GM12878 (cell line): Measurements from ENCODE around the gene APOA4. TPM values are rescaled to one million over a fixed set of nuclear protein-coding genes. Genes with fewer than 3 reads are reported as not detected.

Experiments used
- ATAC-seq: fragments of 200-7000 bp; cut with Tn5 transposase; 3 replicates; pipeline ENCODE4 v1.9.1; 2020; ENCODE audit warnings: mild to moderate bottlenecking, moderate library complexity
- BruUV-seq: library from RNA; stranded (reverse); fragments of 400-500 nt; replicated peaks from 2 replicates; lab custom pipeline; 2021; lab: Mats Ljungman, UMichigan
- CTCF ChIA-PET: fragments of 300-600 bp; sonication (Branson Sonifier 250); formaldehyde crosslinking; extraction: SDS; loops from one replicate; lab custom pipeline; 2021; ENCODE audit warnings: inconsistent platforms; lab: Yijun Ruan, JAX
- POLR2A ChIA-PET: fragments of 350-600 bp; formaldehyde crosslinking; extraction: SDS; loops from one replicate; lab custom pipeline; 2021; ENCODE audit warnings: inconsistent platforms; lab: Charles Lee
- RAD21 ChIA-PET: fragments of 300-600 bp; sonication (Branson Sonifier 250); formaldehyde crosslinking; loops from one replicate; lab custom pipeline; 2023; ENCODE audit warnings: antibody characterized with exemption; ENCODE audit not compliant: unreplicated experiment; lab: Charles Lee
- SMC1A ChIA-PET: fragments of 300-600 bp; sonication (Branson Sonifier 250); formaldehyde crosslinking; loops from one replicate; lab custom pipeline; 2023; ENCODE audit not compliant: unreplicated experiment, uncharacterized antibody; lab: Charles Lee
- DNase-seq: peaks from one replicate; pipeline ENCODE4 v3.0.0-alpha.2; 2011; ENCODE audit warnings: low read depth, low spot score
- FAIRE-seq: peaks from 3 replicates; lab custom pipeline; 2011; peaks lifted over from hg19 to GRCh38; lab: Jason Lieb, UNC
- H2AFZ ChIP-seq: 2 replicates; pipeline ENCODE4 v1.6.0; 2011; ENCODE audit warnings: low read depth, low read length, control low read depth; ENCODE audit not compliant: control insufficient read depth
- H3K27ac ChIP-seq: 2 replicates; pipeline ENCODE4 v1.5.1; 2011; ENCODE audit warnings: control low read depth; ENCODE audit not compliant: control insufficient read depth, insufficient read depth
- H3K27me3 ChIP-seq, 2 experiments: replicated peaks in 1 of 2; 2 replicates each; pipeline versions ENCODE4 v1.6.0 to v1.6.1; 2011; ENCODE audit warnings: low read length in 1 of 2; ENCODE audit not compliant: control insufficient read depth in 2 of 2, insufficient read depth in 2 of 2
- H3K36me3 ChIP-seq, 2 experiments: 2 replicates each; pipeline ENCODE4 v1.5.1; 2011; ENCODE audit warnings: low read length in 1 of 2; ENCODE audit not compliant: control insufficient read depth in 2 of 2, insufficient read depth in 2 of 2
- H3K4me1 ChIP-seq: 2 replicates; pipeline ENCODE4 v1.6.1; 2011; ENCODE audit warnings: mild to moderate bottlenecking, low read length, moderate library complexity, mixed read lengths; ENCODE audit not compliant: control insufficient read depth, insufficient read depth
- H3K4me2 ChIP-seq: 2 replicates; pipeline ENCODE4 v1.6.0; 2011; ENCODE audit warnings: control low read depth; ENCODE audit not compliant: control insufficient read depth, insufficient read depth
- H3K4me3 ChIP-seq: fragments of 200-600 bp; sonication (generic); 2 replicates; pipeline ENCODE4 v1.5.1; 2016
- H3K79me2 ChIP-seq: 2 replicates; pipeline ENCODE4 v1.6.0; 2011; ENCODE audit warnings: low read length; ENCODE audit not compliant: control insufficient read depth, insufficient read depth
- H3K9ac ChIP-seq: 2 replicates; pipeline ENCODE4 v1.8.0; 2011; ENCODE audit warnings: low read length, control low read depth, mixed read lengths; ENCODE audit not compliant: control insufficient read depth, insufficient read depth
- H3K9me3 ChIP-seq: replicated peaks from 3 replicates; pipeline ENCODE4 v1.5.1; 2011; ENCODE audit warnings: mild to moderate bottlenecking, low read length; ENCODE audit not compliant: control insufficient read depth, insufficient read depth
- H4K20me1 ChIP-seq: 2 replicates; pipeline ENCODE4 v1.6.0; 2011; ENCODE audit not compliant: control insufficient read depth, insufficient read depth
- JUND ChIP-seq: IDR thresholded peaks from 2 replicates; pipeline ENCODE4 v1.6.1; 2012; ENCODE audit warnings: low read depth, mild to moderate bottlenecking, low read length, improper control_type of control experiment, moderate library complexity
- MEF2A ChIP-seq: IDR thresholded peaks from 2 replicates; pipeline ENCODE4 v1.6.1; 2011; ENCODE audit warnings: low read depth, mild to moderate bottlenecking, low read length, moderate library complexity; ENCODE audit not compliant: insufficient read depth
- RAD21 ChIP-seq: IDR thresholded peaks from 2 replicates; pipeline ENCODE4 v1.6.1; 2011; ENCODE audit warnings: mild to moderate bottlenecking, low read depth, low read length, moderate library complexity; ENCODE audit not compliant: insufficient read depth
- SIN3A ChIP-seq: IDR thresholded peaks from 2 replicates; pipeline ENCODE4 v1.6.1; 2012; ENCODE audit warnings: low read depth, low read length, improper control_type of control experiment
- SMARCA5 ChIP-seq: fragments of 450-650 bp; IDR thresholded peaks from 2 replicates; pipeline ENCODE4 v1.6.1; 2017; ENCODE audit warnings: mild to moderate bottlenecking
- SMC3 ChIP-seq: IDR thresholded peaks from 2 replicates; pipeline ENCODE4 v1.6.1; 2011; ENCODE audit warnings: low read length, improper control_type of control experiment, borderline replicate concordance
- SREBF2 ChIP-seq: IDR thresholded peaks from 2 replicates; pipeline ENCODE4 v1.6.1; 2012; ENCODE audit warnings: mild to moderate bottlenecking, low read length
- SUPT20H ChIP-seq: IDR thresholded peaks from 2 replicates; pipeline ENCODE4 v1.6.1; 2011; ENCODE audit warnings: low read depth, mild to moderate bottlenecking, low read length, moderate library complexity, borderline replicate concordance; ENCODE audit not compliant: control insufficient read depth
- WGBS: methylation state at CpG from one replicate; pipeline ENCODE4 v1.1.6; 2016; ENCODE audit warnings: low lambda C conversion rate; ENCODE audit not compliant: insufficient replicate concordance, insufficient coverage; ENCODE audit errors: missing lambda C conversion rate; 5-methylcytosine and 5-hydroxymethylcytosine counted together
- in situ Hi-C: fragments of 300-500 bp; cut with MboI; formaldehyde crosslinking; loops from 9 replicates; pipeline ENCODE4 v1.14.3; 2018; ENCODE audit warnings: mixed read lengths
- intact Hi-C: fragments of 100-400 bp; cut with micrococcal nuclease; formaldehyde crosslinking; loops from one replicate; pipeline ENCODE4 v1.14.2; 2022; ENCODE audit not compliant: unreplicated experiment
- polyA plus RNA-seq, 11 experiments: library from polyadenylated mRNA; depleted of rRNA in 4 of 11; unstranded in 6 of 11; stranded (reverse) in 5 of 11; fragments of >200 nt; fragmentation: Nextera tagmentation in 4 of 11; fragmentation: Illumina TruSeq in 1 of 11; extraction: Ambion mirVana in 4 of 11; extraction: Trizol in 1 of 11; gene quantifications; 1 replicate in 1 of 11; 2 replicates in 10 of 11; pipeline versions ENCODE4 v1.2.1 to v1.2.3, GENCODE V29; 2011 to 2016; ENCODE audit warnings: inconsistent platforms in 2 of 11, missing spikeins in 2 of 11, low read depth in 1 of 11
- total RNA-seq, 4 experiments: library from RNA; depleted of rRNA in 3 of 4; stranded (reverse); fragments of >200 nt in 3 of 4; fragmentation: Illumina TruSeq in 1 of 4; extraction: Trizol in 1 of 4; gene quantifications; 2 replicates each; pipeline versions ENCODE4 v1.2.1 to v1.2.3, GENCODE V29; 2013 to 2021
- TF ChIP-seq, protein P1 (sequence below): fragments of 450-650 bp; formaldehyde crosslinking; IDR thresholded peaks from 2 replicates; pipeline ENCODE4 v1.4.0; 2020; ENCODE audit warnings: mild to moderate bottlenecking, moderate library complexity
- TF ChIP-seq, protein P2 (sequence below): fragments of 450-650 bp; formaldehyde crosslinking; IDR thresholded peaks from 2 replicates; pipeline ENCODE4 v1.5.0; 2022; ENCODE audit warnings: mild to moderate bottlenecking, missing genetic modification characterization
- TF ChIP-seq, protein P3 (sequence below): fragments of 450-650 bp; IDR thresholded peaks from 2 replicates; pipeline ENCODE4 v1.6.1; 2016; ENCODE audit warnings: mild to moderate bottlenecking, moderate library complexity, borderline replicate concordance

APOA4 gene
- total and polyA plus RNA-seq, 10 of the 15 experiments (the other 5 are each of a cell fraction or from before 2014, with no cell fraction given): not detected

DNA sequence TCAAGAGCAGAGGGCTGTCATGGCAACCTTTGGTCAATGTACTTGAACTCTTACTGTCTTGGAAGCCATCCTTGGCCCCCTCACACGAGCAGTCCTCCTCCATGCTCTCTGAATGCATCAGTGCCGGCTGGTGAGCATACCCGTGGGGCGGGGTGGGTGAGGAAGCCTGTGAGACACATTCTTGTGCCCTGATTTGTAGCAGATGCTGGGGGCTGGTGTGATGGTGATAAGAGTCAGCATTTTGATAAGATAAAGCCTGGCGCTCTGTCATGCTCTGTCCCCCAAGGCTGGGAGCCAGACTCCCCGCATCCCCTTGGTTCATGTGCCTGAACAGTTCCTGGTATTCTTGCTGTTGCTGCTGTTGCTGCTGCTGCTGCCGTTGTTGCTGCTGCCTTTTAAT lies 34.8 kb upstream of the APOA4 start:
- ATAC-seq (no peak), FAIRE-seq (no peak), DNase-seq (no peak)
- ChIA-PET CTCF (interaction anchor here (0.6 to 1.3 kb wide), 2 partner anchors 22 to 248 kb away, joined by 3 to 6 read pairs; no protein-coding TSS in a partner anchor), RAD21 (interaction anchor here (1.8 kb wide), 1 partner anchor 22 kb away, joined by 4 read pairs; no protein-coding TSS in a partner anchor), POLR2A (interaction anchor here (0.6 kb wide), 1 partner anchor 205 kb away, joined by 3 read pairs; no protein-coding TSS in a partner anchor), SMC1A (no interaction called here)
- Histone ChIP-seq H3K27ac (no peak overlapping the region), H3K27me3 (no peaks in the 10 kb centered on the region), H3K9me3 (no peaks in the 10 kb centered on the region), H3K4me1 (peaks cover 15% of the 10 kb centered on the region), H3K4me2 (no peak overlapping the region), H3K9ac (no peak overlapping the region), H3K79me2 (no peaks in the 10 kb centered on the region), H4K20me1 (no peaks in the 10 kb centered on the region), H3K36me3 (peaks cover 6 to 9% of the 10 kb centered on the region in 2 experiments; a peak in 2 of 4 replicates), H3K4me3 (no peak overlapping the region), H2AFZ (no peak overlapping the region)
- TF ChIP-seq MEF2A (no peak), SMC3 (no peak), SREBF2 (no peak), SUPT20H (no peak), JUND (no peak), RAD21 (no peak), SIN3A (no peak), SMARCA5 (no peak)
- TF ChIP-seq, protein P1, sequence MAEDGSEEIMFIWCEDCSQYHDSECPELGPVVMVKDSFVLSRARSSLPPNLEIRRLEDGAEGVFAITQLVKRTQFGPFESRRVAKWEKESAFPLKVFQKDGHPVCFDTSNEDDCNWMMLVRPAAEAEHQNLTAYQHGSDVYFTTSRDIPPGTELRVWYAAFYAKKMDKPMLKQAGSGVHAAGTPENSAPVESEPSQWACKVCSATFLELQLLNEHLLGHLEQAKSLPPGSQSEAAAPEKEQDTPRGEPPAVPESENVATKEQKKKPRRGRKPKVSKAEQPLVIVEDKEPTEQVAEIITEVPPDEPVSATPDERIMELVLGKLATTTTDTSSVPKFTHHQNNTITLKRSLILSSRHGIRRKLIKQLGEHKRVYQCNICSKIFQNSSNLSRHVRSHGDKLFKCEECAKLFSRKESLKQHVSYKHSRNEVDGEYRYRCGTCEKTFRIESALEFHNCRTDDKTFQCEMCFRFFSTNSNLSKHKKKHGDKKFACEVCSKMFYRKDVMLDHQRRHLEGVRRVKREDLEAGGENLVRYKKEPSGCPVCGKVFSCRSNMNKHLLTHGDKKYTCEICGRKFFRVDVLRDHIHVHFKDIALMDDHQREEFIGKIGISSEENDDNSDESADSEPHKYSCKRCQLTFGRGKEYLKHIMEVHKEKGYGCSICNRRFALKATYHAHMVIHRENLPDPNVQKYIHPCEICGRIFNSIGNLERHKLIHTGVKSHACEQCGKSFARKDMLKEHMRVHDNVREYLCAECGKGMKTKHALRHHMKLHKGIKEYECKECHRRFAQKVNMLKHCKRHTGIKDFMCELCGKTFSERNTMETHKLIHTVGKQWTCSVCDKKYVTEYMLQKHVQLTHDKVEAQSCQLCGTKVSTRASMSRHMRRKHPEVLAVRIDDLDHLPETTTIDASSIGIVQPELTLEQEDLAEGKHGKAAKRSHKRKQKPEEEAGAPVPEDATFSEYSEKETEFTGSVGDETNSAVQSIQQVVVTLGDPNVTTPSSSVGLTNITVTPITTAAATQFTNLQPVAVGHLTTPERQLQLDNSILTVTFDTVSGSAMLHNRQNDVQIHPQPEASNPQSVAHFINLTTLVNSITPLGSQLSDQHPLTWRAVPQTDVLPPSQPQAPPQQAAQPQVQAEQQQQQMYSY (CRISPR knock-in tag): no peak
- TF ChIP-seq, protein P2, sequence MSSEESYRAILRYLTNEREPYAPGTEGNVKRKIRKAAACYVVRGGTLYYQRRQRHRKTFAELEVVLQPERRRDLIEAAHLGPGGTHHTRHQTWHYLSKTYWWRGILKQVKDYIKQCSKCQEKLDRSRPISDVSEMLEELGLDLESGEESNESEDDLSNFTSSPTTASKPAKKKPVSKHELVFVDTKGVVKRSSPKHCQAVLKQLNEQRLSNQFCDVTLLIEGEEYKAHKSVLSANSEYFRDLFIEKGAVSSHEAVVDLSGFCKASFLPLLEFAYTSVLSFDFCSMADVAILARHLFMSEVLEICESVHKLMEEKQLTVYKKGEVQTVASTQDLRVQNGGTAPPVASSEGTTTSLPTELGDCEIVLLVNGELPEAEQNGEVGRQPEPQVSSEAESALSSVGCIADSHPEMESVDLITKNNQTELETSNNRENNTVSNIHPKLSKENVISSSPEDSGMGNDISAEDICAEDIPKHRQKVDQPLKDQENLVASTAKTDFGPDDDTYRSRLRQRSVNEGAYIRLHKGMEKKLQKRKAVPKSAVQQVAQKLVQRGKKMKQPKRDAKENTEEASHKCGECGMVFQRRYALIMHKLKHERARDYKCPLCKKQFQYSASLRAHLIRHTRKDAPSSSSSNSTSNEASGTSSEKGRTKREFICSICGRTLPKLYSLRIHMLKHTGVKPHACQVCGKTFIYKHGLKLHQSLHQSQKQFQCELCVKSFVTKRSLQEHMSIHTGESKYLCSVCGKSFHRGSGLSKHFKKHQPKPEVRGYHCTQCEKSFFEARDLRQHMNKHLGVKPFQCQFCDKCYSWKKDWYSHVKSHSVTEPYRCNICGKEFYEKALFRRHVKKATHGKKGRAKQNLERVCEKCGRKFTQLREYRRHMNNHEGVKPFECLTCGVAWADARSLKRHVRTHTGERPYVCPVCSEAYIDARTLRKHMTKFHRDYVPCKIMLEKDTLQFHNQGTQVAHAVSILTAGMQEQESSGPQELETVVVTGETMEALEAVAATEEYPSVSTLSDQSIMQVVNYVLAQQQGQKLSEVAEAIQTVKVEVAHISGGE: no peak
- TF ChIP-seq, protein P3, sequence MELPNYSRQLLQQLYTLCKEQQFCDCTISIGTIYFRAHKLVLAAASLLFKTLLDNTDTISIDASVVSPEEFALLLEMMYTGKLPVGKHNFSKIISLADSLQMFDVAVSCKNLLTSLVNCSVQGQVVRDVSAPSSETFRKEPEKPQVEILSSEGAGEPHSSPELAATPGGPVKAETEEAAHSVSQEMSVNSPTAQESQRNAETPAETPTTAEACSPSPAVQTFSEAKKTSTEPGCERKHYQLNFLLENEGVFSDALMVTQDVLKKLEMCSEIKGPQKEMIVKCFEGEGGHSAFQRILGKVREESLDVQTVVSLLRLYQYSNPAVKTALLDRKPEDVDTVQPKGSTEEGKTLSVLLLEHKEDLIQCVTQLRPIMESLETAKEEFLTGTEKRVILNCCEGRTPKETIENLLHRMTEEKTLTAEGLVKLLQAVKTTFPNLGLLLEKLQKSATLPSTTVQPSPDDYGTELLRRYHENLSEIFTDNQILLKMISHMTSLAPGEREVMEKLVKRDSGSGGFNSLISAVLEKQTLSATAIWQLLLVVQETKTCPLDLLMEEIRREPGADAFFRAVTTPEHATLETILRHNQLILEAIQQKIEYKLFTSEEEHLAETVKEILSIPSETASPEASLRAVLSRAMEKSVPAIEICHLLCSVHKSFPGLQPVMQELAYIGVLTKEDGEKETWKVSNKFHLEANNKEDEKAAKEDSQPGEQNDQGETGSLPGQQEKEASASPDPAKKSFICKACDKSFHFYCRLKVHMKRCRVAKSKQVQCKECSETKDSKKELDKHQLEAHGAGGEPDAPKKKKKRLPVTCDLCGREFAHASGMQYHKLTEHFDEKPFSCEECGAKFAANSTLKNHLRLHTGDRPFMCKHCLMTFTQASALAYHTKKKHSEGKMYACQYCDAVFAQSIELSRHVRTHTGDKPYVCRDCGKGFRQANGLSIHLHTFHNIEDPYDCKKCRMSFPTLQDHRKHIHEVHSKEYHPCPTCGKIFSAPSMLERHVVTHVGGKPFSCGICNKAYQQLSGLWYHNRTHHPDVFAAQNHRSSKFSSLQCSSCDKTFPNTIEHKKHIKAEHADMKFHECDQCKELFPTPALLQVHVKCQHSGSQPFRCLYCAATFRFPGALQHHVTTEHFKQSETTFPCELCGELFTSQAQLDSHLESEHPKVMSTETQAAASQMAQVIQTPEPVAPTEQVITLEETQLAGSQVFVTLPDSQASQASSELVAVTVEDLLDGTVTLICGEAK: no peak
- no TSS peak for BruUV-seq
- intact Hi-C loops: no loop called here
- in situ Hi-C loops: no loop called here
- WGBS: 89% methylated on average over 7 of the region's 7 CpGs
